Testis (tissue), 3 donors: ENCODE measurements around the gene COX17. TPM values are rescaled to one million over a fixed set of nuclear protein-coding genes. Genes with fewer than 3 reads are reported as not detected.
A peak's percentile ranks its signal among the peaks of the same experiment; 100 is the strongest.

ENCODE experiments used
- DNase-seq: peaks from one replicate; pipeline ENCODE4 v3.0.0-alpha.2; 2019
- H3K27ac ChIP-seq, 2 donors: fragments of 200-600 bp; sonication (generic); one replicate each; pipeline ENCODE4 v1.5.1; 2019
- H3K27me3 ChIP-seq: fragments of 200-600 bp; sonication (generic); one replicate; pipeline ENCODE4 v1.5.1; 2019
- H3K36me3 ChIP-seq: fragments of 200-600 bp; sonication (generic); one replicate; pipeline ENCODE4 v1.5.1; 2017; ENCODE audit warnings: low read depth; ENCODE audit errors: missing control alignments
- H3K4me1 ChIP-seq: fragments of 200-600 bp; sonication (generic); one replicate; pipeline ENCODE4 v1.5.1; 2019
- H3K4me3 ChIP-seq, 2 donors: fragments of 200-600 bp; sonication (generic); one replicate each; pipeline ENCODE4 v1.5.1; 2017 to 2019
- H3K9me3 ChIP-seq: fragments of 200-600 bp; sonication (generic); one replicate; pipeline ENCODE4 v1.5.1; 2017
- CTCF ChIP-seq, 3 experiments: fragments of 450-650 bp in 2 of 3; fragments of 200-600 bp in 1 of 3; sonication (generic) in 1 of 3; IDR thresholded peaks; one replicate each; pipeline ENCODE4 v1.5.1; 2016 to 2019; ENCODE audit warnings: antibody characterized with exemption in 3 of 3, mild to moderate bottlenecking in 2 of 3, moderate library complexity in 1 of 3
- POLR2A ChIP-seq: fragments of 450-650 bp; IDR thresholded peaks from one replicate; pipeline ENCODE4 v1.6.1; 2017; ENCODE audit warnings: antibody characterized with exemption, mild to moderate bottlenecking, moderate library complexity
- WGBS, 2 donors: methylation state at CpG; one replicate each; pipeline ENCODE4 v1.1.5; 2018; 5-methylcytosine and 5-hydroxymethylcytosine counted together
- intact Hi-C: fragments of 100-400 bp; cut with DNase I; formaldehyde crosslinking; loops from one replicate; pipeline ENCODE4 v1.15.1; 2023; ENCODE audit warnings: low total_unique reads
- polyA plus RNA-seq: library from polyadenylated mRNA; stranded (reverse); fragments of 350-450 nt; fragmentation: Illumina TruSeq; extraction: RNeasy Lipid Tissue Mini Kit (QIAGEN cat#74804); gene quantifications from one replicate; pipeline ENCODE4 v1.2.3, GENCODE V29; 2014; ENCODE audit warnings: low read depth, low replicate concordance; ENCODE audit not compliant: insufficient read depth
- total RNA-seq, 2 donors: library from RNA; depleted of rRNA; stranded (reverse); fragments of >200 nt; gene quantifications; one replicate each; pipeline ENCODE4 v1.2.3, GENCODE V29; 2016

Gene COX17
- total and polyA plus RNA-seq, 3 donors from 2014 or later = 35.4 to 81.7 (median 39.1) TPM

GRCh38 chr3:119669906-119670570 lies 7.2 kb downstream of the COX17 start:
- Histone ChIP-seq H3K36me3 (no peaks in the 10 kb centered on the region), H3K4me1 (peaks cover 3% of the 10 kb centered on the region), H3K9me3 (no peaks in the 10 kb centered on the region), H3K27me3 (no peaks in the 10 kb centered on the region), H3K27ac (peak overlapping the region in 1 of 2 donors; percentile 10), H3K4me3 (no peak overlapping the region)
- TF ChIP-seq CTCF (IDR thresholded peaks at IDR 0.05) (no peak), POLR2A (no peak)
- 89 to 90% methylated on average over 5 of the region's 5 CpGs for WGBS, 2 donors
- intact Hi-C loops = no loop called here
- no peak for DNase-seq

GRCh38 chr3:119665954-119666559 lies 11.1 kb downstream of the COX17 start:
- no peaks in the 10 kb centered on the region for H3K36me3 ChIP-seq
- TF ChIP-seq CTCF (IDR thresholded peaks at IDR 0.05) (no peak), POLR2A (no peak)
- no peak overlapping the region for H3K27ac ChIP-seq
- no peaks in the 10 kb centered on the region for H3K9me3 ChIP-seq
- H3K4me3 ChIP-seq = no peak overlapping the region
- no peak for DNase-seq
- H3K4me1 ChIP-seq = peaks cover 18% of the 10 kb centered on the region
- 73 to 75% methylated on average over 6 of the region's 6 CpGs for WGBS, 2 donors
- no peaks in the 10 kb centered on the region for H3K27me3 ChIP-seq
- intact Hi-C loops = no loop called here

GRCh38 chr3:119664850-119665379 lies 12.3 kb downstream of the COX17 start:
- no peak for TF ChIP-seq CTCF (IDR thresholded peaks at IDR 0.05)
- Histone ChIP-seq H3K4me3 (no peak overlapping the region), H3K36me3 (no peaks in the 10 kb centered on the region), H3K27ac (no peak overlapping the region), H3K27me3 (no peaks in the 10 kb centered on the region), H3K9me3 (no peaks in the 10 kb centered on the region), H3K4me1 (peaks cover 26% of the 10 kb centered on the region)
- no peak for DNase-seq
- intact Hi-C loops = no loop called here
- 62 to 68% methylated on average over 4 of the region's 4 CpGs for WGBS, 2 donors

- DNase-seq = no peak
- intact Hi-C loops = no loop called here
- H3K4me3 ChIP-seq = no peak overlapping the region
Observed at GRCh38 chr3:119664370-119664769, 12.8 kb downstream of the COX17 start.

More at GRCh38 chr3:119664370-119664769, 12.8 kb downstream of the COX17 start:
- Histone ChIP-seq H3K36me3 (no peaks in the 10 kb centered on the region), H3K27ac (no peak overlapping the region), H3K4me1 (peaks cover 28% of the 10 kb centered on the region), H3K27me3 (no peaks in the 10 kb centered on the region), H3K9me3 (no peaks in the 10 kb centered on the region)
- 64 to 73% methylated on average over 4 of the region's 4 CpGs for WGBS, 2 donors
- TF ChIP-seq POLR2A (no peak), CTCF (IDR thresholded peaks at IDR 0.05) (no peak)
